ENCODE results near the gene APRT. TPM values are rescaled to one million over a fixed set of nuclear protein-coding genes. Genes with fewer than 3 reads are reported as not detected.

APRT gene
- total and polyA plus RNA-seq, 2 of the 4 experiments (the other 2 are of a cell fraction) = 40.5 to 157 TPM

DNA sequence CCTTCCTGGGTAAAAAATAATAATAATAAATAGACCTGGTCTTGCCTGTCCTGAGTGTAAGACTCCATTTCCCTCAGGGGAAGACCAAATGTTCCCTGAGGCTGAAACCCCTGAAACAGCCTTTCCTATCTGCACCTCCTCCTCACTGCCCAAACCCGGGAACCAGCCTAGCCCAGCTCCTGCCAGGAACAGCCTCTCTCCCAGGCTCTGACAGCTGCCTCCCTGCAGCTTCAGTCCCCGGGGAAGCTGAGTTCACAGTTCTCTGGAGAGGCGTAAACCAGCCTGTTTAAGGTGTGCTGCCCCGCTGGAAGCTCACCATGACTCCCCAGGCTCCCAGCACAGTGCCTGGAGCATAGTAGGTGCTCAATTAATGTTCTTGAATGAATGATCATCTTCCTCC lies 15.4 kb downstream of the APRT start:
- DNase-seq (no peak), ATAC-seq (ENCODE audit: low read depth) (no peak)
- no peak overlapping the region for H4K8ac ChIP-seq (ENCODE audit: low read depth in 2 of 2, low read length in 2 of 2)
- no CpG with 5 or more reads among the region's 4 CpGs for WGBS, 2 experiments (ENCODE audit: extremely low coverage in 2 of 2, insufficient read length in 1 of 2)
- no peak overlapping the region for H4K91ac ChIP-seq (ENCODE audit: insufficient read depth, low read depth, low read length)
- H2AFZ ChIP-seq (replicated peaks; ENCODE audit: low read length, poor library complexity) = no peak overlapping the region
- CTCF ChIA-PET = no interaction called here
- peaks cover 2% of the 10 kb centered on the region; the same call in 1 of the 2 replicates for H3K27me3 ChIP-seq (ENCODE audit: control insufficient read depth, insufficient read depth, low read length)
- no peak overlapping the region for H3K4ac ChIP-seq (ENCODE audit: low read depth, low read length)
- no peak overlapping the region for H3K56ac ChIP-seq (ENCODE audit: extremely low read depth, insufficient read depth, low read length)
- no peak overlapping the region for H3K23ac ChIP-seq (ENCODE audit: low read depth, low read length)
- no peaks in the 10 kb centered on the region; the same call in 1 of the 2 replicates for H4K20me1 ChIP-seq (ENCODE audit: insufficient read depth, low read length)
- no peak overlapping the region; the same call in 1 of the 2 replicates for H2AK5ac ChIP-seq (ENCODE audit: low read depth, low read length)
- H3K4me2 ChIP-seq (ENCODE audit: low read depth, low read length) = no peak overlapping the region
- H3K36me3 ChIP-seq (ENCODE audit: control insufficient read depth, insufficient read depth, low read length) = no peaks in the 10 kb centered on the region
- no peak overlapping the region for H4K5ac ChIP-seq (ENCODE audit: low read depth, low read length)
- H2BK20ac ChIP-seq (ENCODE audit: low read depth, low read length) = no peak overlapping the region
- in situ Hi-C loops (cut with MboI; ENCODE audit: low sequenced_read_pairs) = no loop called here
- H3K27ac ChIP-seq (ENCODE audit: insufficient read depth, low read length) = no peak overlapping the region
- no peak overlapping the region for H2AK9ac ChIP-seq (replicated peaks; ENCODE audit: low read depth, low read length, poor library complexity)
- H3K9me1 ChIP-seq (ENCODE audit: insufficient read depth, low read length) = peaks cover 3% of the 10 kb centered on the region; the same call in 1 of the 2 replicates
- intact Hi-C loops (cut with micrococcal nuclease) = no loop called here
- H2BK5ac ChIP-seq (ENCODE audit: low read depth, low read length, poor library complexity, severe bottlenecking) = no peak overlapping the region
- dilution Hi-C loops (cut with HindIII; ENCODE audit: low sequenced_read_pairs, unreplicated experiment) = no loop called here
- H3K4me3 ChIP-seq (ENCODE audit: insufficient read depth, low read depth, low read length) = no peak overlapping the region
- POLR2A ChIA-PET (ENCODE audit: unreplicated experiment) = no interaction called here
- TF ChIP-seq, protein P1, sequence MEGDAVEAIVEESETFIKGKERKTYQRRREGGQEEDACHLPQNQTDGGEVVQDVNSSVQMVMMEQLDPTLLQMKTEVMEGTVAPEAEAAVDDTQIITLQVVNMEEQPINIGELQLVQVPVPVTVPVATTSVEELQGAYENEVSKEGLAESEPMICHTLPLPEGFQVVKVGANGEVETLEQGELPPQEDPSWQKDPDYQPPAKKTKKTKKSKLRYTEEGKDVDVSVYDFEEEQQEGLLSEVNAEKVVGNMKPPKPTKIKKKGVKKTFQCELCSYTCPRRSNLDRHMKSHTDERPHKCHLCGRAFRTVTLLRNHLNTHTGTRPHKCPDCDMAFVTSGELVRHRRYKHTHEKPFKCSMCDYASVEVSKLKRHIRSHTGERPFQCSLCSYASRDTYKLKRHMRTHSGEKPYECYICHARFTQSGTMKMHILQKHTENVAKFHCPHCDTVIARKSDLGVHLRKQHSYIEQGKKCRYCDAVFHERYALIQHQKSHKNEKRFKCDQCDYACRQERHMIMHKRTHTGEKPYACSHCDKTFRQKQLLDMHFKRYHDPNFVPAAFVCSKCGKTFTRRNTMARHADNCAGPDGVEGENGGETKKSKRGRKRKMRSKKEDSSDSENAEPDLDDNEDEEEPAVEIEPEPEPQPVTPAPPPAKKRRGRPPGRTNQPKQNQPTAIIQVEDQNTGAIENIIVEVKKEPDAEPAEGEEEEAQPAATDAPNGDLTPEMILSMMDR (conservative IDR thresholded peaks at IDR 0.05; ENCODE audit: low read depth, low read length) = no peak
- no peak for TF ChIP-seq NFE2L2 (IDR thresholded peaks at IDR 0.05; ENCODE audit: low read depth, low read length)
- no peaks in the 10 kb centered on the region for H3K4me1 ChIP-seq (ENCODE audit: control insufficient read depth, insufficient read depth, low read length)
- no peak overlapping the region for H3K9ac ChIP-seq (ENCODE audit: low read depth, low read length)
- no TSS peak for BruUV-seq (replicated peaks)
- H3K9me3 ChIP-seq (ENCODE audit: control insufficient read depth, insufficient read depth, low read length) = no peaks in the 10 kb centered on the region
- H2BK15ac ChIP-seq (ENCODE audit: low read depth, low read length) = no peak overlapping the region
- H3K18ac ChIP-seq (ENCODE audit: low read depth, low read length) = no peak overlapping the region
- H3K79me1 ChIP-seq (ENCODE audit: low read depth in 1 of 2, low read length in 2 of 2) = no peaks in the 10 kb centered on the region
- no peak overlapping the region for H3K14ac ChIP-seq (replicated peaks; ENCODE audit: low read depth, low read length)
- no peak overlapping the region for H2BK120ac ChIP-seq (ENCODE audit: low read depth, low read length)

Measured in IMR-90 (cell line).